GM18507 (cell line): ENCODE data around the gene TBL1X.
"Not testable (repeated sequence)": the region's sequence is repeated elsewhere in the genome, so short reads cannot be mapped to it uniquely, and the experiment has no call there.

Source experiments
- DNase-seq: peaks from one replicate; pipeline ENCODE4 v3.0.0; 2011; ENCODE audit warnings: low read depth; ENCODE audit not compliant: insufficient read length; ENCODE audit errors: extremely low spot score
- FAIRE-seq: peaks from 2 replicates; lab custom pipeline; 2011; peaks lifted over from hg19 to GRCh38; lab: Jason Lieb, UNC

Gene TBL1X

GRCh38 chrX:9526965-9527364, 62.1 kb downstream of the TBL1X start:
- FAIRE-seq = no peak
- no peak for DNase-seq

GRCh38 chrX:9528498-9528897, 63.6 kb downstream of the TBL1X start:
- no peak for FAIRE-seq
- DNase-seq = no peak

GRCh38 chrX:9529223-9529622, 64.4 kb downstream of the TBL1X start:
- DNase-seq (no peak), FAIRE-seq (no peak)

- peak; percentile 14 for DNase-seq
- peak; percentile 81 for FAIRE-seq
Observed at GRCh38 chrX:9530848-9531274, 66.0 kb downstream of the TBL1X start.

GRCh38 chrX:9532349-9532748, 67.5 kb downstream of the TBL1X start:
- no peak for DNase-seq
- FAIRE-seq = no peak

GRCh38 chrX:9533611-9534010, 68.8 kb downstream of the TBL1X start:
- FAIRE-seq (no peak), DNase-seq (no peak)

GRCh38 chrX:9534686-9535085, 69.8 kb downstream of the TBL1X start:
- FAIRE-seq = no peak
- no peak for DNase-seq

GRCh38 chrX:9535101-9535500, 70.2 kb downstream of the TBL1X start:
- no peak for FAIRE-seq

GRCh38 chrX:9536156-9536555, 71.3 kb downstream of the TBL1X start:
- not testable (repeated sequence) for FAIRE-seq, DNase-seq

More at GRCh38 chrX:9535101-9535500, 70.2 kb downstream of the TBL1X start:
- DNase-seq = no peak

- FAIRE-seq (no peak), DNase-seq (no peak)
Observed at GRCh38 chrX:9537781-9538180, 72.9 kb downstream of the TBL1X start.

GRCh38 chrX:9538544-9539045, 73.7 kb downstream of the TBL1X start:
- no peak for FAIRE-seq
- no peak for DNase-seq

GRCh38 chrX:9539605-9540387, 74.9 kb downstream of the TBL1X start:
- no peak for DNase-seq
- FAIRE-seq = no peak

GRCh38 chrX:9542106-9542760, 77.4 kb downstream of the TBL1X start:
- no peak for DNase-seq
- no peak for FAIRE-seq

GRCh38 chrX:9542761-9543111, 77.9 kb downstream of the TBL1X start:
- FAIRE-seq (no peak), DNase-seq (no peak)

- no peak for DNase-seq
- no peak for FAIRE-seq
Observed at GRCh38 chrX:9555354-9555753, 90.5 kb downstream of the TBL1X start.

- DNase-seq (no peak), FAIRE-seq (no peak)
Observed at GRCh38 chrX:9557091-9557490, 92.2 kb downstream of the TBL1X start.

GRCh38 chrX:9557521-9557920, 92.7 kb downstream of the TBL1X start:
- FAIRE-seq = no peak
- no peak for DNase-seq

GRCh38 chrX:9558615-9559014, 93.8 kb downstream of the TBL1X start:
- DNase-seq (no peak), FAIRE-seq (no peak)

- no peak for FAIRE-seq
- no peak for DNase-seq
Observed at GRCh38 chrX:9560219-9560618, 95.4 kb downstream of the TBL1X start.

- no peak for FAIRE-seq
Observed at GRCh38 chrX:9561199-9561598, 96.3 kb downstream of the TBL1X start.

GRCh38 chrX:9562851-9563250, 98.0 kb downstream of the TBL1X start:
- DNase-seq (no peak), FAIRE-seq (no peak)

More at GRCh38 chrX:9561199-9561598, 96.3 kb downstream of the TBL1X start:
- DNase-seq = no peak
